ENCODE results near the gene COX4I1.

COX4I1 gene

DNA sequence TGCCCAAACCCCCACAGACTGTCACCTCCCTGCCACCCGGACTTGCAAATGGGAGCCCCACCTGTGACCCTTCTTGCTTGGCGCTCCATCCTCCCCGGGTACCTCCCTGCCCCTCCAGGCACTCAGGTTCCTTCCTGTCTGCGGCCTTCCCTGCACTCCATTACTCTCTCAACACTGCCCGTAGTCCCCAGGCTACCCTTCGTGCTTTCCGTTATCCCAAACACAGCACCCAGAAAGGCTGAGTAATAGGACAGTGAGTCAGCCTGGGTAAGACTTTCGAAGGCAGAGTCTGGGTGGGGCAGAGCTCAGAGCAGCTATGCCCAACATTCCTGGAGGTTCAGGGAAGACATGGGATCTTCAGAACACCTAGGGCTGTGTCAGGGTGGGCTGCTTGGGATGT, 32.0 kb upstream of the COX4I1 start:
- peak in 1 of 58 donors; percentile 8 for DNase-seq

- DNase-seq: no peak
Measured at GRCh38 chr16:85768199-85768598, 31.3 kb upstream of the COX4I1 start.

GRCh38 chr16:85770741-85771140, 28.8 kb upstream of the COX4I1 start:
- no peak for DNase-seq

- no peak for DNase-seq
Measured at GRCh38 chr16:85773044-85773443, 26.5 kb upstream of the COX4I1 start.

DNA sequence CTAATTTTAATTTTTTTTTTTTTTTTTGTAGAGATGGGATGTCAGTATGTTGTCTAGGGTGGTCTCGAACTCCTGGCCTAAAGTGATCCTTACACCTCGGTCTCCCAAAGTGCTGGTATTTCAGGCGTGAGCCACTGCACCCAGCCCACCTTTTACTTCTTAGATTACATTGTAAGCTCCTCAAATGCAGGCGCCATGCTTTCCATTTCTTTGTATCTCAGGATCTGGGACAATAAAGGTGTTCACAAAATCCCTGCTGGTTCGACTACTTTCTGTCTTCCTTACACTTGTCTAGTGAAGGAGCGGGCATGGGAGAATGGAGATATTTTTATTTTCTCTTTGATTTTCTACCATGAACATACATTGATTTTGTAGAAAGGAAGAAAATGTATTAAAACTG, 25.4 kb upstream of the COX4I1 start:
- DNase-seq: no peak

DNA sequence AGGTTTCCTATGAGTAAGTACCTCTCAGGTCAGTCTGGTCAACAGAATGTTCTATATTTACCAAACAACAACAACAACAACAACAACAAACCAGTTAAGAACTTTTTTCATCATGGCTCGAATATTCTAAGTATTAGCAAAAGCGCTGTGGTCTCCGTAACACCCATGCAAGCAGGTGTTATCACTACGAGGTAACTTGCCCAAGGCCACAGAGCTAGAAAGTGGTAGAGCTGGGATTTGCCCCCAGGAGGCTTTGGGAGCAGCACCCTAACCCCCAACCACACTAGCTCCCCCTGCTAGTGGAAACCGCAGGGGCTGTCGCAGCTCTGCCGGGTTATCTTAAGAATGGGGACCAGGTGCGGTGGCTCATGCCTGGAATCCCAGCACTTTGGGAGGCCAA, 24.7 kb upstream of the COX4I1 start:
- no peak for DNase-seq

- DNase-seq: no peak
Measured at GRCh38 chr16:85777583-85778310, 21.7 kb upstream of the COX4I1 start.

DNA sequence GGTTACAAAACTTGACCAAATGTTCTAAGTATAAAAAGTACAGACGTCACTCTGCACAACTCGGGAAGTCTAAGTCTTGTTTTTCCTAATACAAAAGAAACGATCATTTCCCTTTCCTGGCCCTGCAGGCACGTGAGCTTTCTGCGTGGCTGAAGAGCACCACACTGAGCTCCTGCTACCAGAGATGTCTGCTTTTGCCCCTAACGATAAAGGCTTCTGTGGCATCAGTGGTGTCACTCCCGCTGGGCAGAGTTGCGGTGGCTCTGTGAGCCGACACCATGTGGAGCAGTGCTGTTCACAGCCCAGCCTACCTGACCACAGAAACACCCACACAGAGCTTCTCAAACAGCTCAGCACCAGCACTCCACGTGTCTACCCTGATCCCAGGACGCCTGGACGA, 20.6 kb upstream of the COX4I1 start:
- no peak for DNase-seq

DNA sequence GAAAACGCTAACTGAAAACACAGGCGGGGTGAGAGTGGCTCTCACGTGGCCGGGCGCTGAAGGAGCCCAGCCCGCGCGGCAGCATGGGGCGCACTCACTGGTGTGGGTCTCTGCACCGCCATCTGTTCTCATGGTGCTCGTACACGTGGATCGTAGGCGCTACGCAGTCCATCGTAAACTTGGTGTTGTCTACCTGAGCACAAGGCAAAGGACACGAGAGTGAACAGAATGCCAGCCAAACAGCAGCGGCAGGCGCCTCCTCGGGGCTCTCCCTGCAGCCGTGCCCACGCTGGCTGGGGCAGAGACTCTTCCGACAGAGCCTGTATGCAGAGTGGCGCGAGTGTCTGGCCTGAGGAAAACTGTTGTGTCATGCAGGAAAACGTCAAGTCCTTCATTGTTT, 19.2 kb upstream of the COX4I1 start:
- no peak for DNase-seq

- no peak for DNase-seq
Measured at GRCh38 chr16:85781156-85781555, 18.3 kb upstream of the COX4I1 start.

GRCh38 chr16:85781695-85782370, 17.7 kb upstream of the COX4I1 start:
- peak in 56 of 58 donors; percentile 6 to 84 (median 62) for DNase-seq

DNA sequence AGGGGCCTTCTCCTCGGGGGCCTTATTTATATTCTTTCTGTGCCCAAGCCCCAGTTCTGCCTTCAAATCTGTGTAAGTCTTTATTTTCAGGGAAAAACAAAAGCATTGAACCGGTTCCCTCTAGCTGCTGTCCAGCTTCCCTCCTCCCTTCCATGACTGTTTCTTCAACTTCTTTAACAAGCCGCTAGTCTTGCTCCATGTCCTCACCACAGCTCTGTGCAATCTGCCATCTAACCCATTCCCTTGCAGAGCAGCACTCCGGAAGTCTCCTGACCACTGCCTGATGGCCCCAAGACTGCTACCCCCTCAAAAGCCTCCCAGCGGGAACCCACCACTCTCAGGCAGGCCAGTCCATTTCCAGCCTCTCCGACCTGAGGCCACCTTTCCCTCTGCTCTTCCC, 17.0 kb upstream of the COX4I1 start:
- peak in 4 of 58 donors; percentile 14 to 41 (median 28) for DNase-seq

GRCh38 chr16:85783441-85783840, 16.1 kb upstream of the COX4I1 start:
- DNase-seq: no peak

DNA sequence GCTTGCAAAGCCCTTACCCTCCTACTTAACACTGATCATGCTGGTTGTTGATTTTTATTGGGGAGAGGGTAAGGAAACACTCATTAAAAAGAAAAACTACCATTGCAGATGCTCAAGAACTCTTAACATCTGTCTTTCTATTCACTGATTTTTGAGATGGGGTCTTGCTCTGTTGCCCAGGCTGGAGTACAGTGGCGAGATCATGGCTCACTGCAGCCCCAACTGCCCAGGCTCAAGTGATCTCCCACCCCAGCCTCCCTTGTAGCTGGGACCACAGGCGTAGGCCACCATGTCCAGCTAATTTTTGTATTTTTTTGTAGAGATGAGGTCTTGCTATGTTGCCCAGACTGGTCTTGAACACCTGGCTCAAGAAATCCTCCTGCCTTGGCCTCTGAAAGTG, 14.7 kb upstream of the COX4I1 start:
- DNase-seq: no peak

GRCh38 chr16:85785927-85786326, 13.6 kb upstream of the COX4I1 start:
- no peak for DNase-seq

DNA sequence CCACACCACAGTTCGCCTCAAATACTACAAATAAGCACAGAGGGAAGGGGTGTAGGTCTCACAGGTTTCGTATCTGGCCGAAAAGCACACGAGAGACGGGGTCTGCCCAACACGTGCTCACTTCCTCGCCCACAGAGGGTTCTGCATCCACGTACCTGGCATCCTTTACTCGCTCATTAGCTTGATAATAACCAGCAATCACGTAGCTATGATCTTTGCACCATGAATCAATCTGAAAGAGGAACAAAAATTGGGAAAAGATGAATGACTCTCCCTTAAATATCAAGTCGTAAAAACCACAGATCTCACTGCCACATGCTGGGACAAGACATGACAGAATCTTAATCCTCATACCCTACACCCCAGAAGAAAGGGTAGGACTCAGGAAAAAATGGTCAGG, 10.7 kb upstream of the COX4I1 start:
- DNase-seq: no peak

- DNase-seq: no peak
Measured at GRCh38 chr16:85789773-85790172, 9.7 kb upstream of the COX4I1 start.

GRCh38 chr16:85793662-85794298, 5.7 kb upstream of the COX4I1 start:
- no peak for DNase-seq

DNA sequence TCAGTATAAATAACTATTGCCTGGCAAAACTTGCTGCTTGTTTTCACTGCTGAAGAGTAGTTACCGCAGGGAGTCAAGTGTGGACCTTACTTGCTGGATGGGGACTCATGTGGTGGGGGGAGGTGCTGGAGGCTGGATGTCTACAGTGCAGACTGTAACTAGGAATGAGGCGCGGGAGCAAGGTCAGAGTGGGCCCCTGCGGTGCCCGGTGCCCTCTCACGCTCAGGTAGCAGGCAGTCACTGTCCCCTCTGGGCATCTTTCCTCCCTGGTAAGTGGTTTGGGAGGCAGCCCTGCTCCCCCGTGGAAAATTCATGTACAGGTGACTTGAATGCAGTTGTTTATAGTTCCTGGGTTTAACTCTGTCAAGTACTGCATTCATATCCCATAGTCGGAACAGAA, 4.8 kb upstream of the COX4I1 start:
- DNase-seq: no peak

DNA sequence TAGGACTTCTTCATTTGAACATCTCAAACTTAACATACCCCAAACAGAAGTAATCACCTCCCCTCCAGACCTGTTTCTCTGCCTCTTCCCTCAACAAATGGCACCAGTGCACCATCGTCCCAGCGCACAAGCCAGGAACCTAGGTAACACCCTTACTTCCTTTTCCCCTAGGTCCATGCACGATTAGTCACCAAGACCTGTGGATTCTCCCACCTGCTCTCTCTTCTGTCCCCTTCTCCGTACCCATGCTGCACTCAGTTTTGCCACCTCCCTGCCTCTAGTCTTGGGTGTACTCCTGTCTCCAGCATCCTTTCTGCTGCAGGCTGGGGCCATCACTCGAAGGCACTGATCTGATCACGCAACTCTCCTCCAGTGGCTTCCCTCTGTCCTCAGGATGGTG, 3.3 kb upstream of the COX4I1 start:
- no peak for DNase-seq

DNA sequence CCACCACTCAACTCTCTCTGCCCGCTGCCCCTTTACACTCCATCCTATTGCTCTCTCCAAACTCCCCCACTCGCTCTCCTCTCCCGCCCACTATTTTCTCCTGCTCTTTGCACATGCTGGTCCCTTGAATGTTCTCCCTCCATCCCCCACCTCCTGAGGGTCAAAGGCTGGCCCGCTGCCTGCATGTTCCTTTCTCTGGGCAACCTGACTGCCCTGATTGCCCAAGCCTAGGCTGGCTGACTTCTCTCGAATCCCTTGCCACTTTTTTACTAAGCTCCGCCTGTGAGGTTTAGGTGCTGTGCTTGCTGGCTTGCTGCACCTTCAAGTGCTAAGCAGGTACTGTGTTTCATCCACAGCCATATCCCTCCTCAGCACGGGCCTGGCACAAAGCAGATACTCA, 2.9 kb upstream of the COX4I1 start:
- no peak for DNase-seq

GRCh38 chr16:85798283-85798776, 1.2 kb upstream of the COX4I1 start:
- DNase-seq: no peak
